Measurements from ENCODE around the gene ERC2.
"Not testable (repeated sequence)": the region's sequence is repeated elsewhere in the genome, so short reads cannot be mapped to it uniquely, and the experiment has no call there.

Gene ERC2

GRCh38 chr3:55852326-55852725 is 615.9 kb downstream of the ERC2 start:
- no peak overlapping the region for H3K4me3 ChIP-seq (ENCODE audit: low read length, poor library complexity, severe bottlenecking)
- H3K9me3 ChIP-seq (ENCODE audit: insufficient read depth, low read depth, low read length): no peaks in the 10 kb centered on the region
- H2AFZ ChIP-seq (ENCODE audit: low read length): no peak overlapping the region
- no peaks in the 10 kb centered on the region for H4K20me1 ChIP-seq (ENCODE audit: insufficient read depth, low read length, poor library complexity, severe bottlenecking)
- H3K9me2 ChIP-seq (replicated peaks; ENCODE audit: low read depth, low read length): no peaks in the 10 kb centered on the region
- H3F3A ChIP-seq (ENCODE audit: low read depth): no peaks in the 10 kb centered on the region
- no peak for TF ChIP-seq CTCF (conservative IDR thresholded peaks at IDR 0.05; ENCODE audit: low read length)
- no peak for TF ChIP-seq EZH2phosphoT487 (IDR thresholded peaks at IDR 0.05; ENCODE audit: borderline replicate concordance)
- H3K36me3 ChIP-seq (ENCODE audit: insufficient read depth, low read length): no peaks in the 10 kb centered on the region
- no peaks in the 10 kb centered on the region for H3K79me2 ChIP-seq (ENCODE audit: insufficient read depth, low read length)
- H3K4me2 ChIP-seq (ENCODE audit: low read depth, low read length, poor library complexity, severe bottlenecking): no peak overlapping the region
- no peak overlapping the region for H3K9ac ChIP-seq (ENCODE audit: low read depth, low read length, poor library complexity, severe bottlenecking)
- H3K4me1 ChIP-seq (ENCODE audit: insufficient read depth, low read length, poor library complexity, severe bottlenecking): no peaks in the 10 kb centered on the region
- H3K27me3 ChIP-seq (ENCODE audit: insufficient read depth, low read length, poor library complexity, severe bottlenecking): no peaks in the 10 kb centered on the region

- H3K9ac ChIP-seq (ENCODE audit: low read depth, low read length, poor library complexity, severe bottlenecking): no peak overlapping the region
- no peak for TF ChIP-seq CTCF (conservative IDR thresholded peaks at IDR 0.05; ENCODE audit: low read length)
- TF ChIP-seq EZH2phosphoT487 (IDR thresholded peaks at IDR 0.05; ENCODE audit: borderline replicate concordance): no peak
- H3K4me3 ChIP-seq (ENCODE audit: low read length, poor library complexity, severe bottlenecking): no peak overlapping the region
- no peak overlapping the region for H3K4me2 ChIP-seq (ENCODE audit: low read depth, low read length, poor library complexity, severe bottlenecking)
- no peaks in the 10 kb centered on the region for H3F3A ChIP-seq (ENCODE audit: low read depth)
- H3K79me2 ChIP-seq (ENCODE audit: insufficient read depth, low read length): no peaks in the 10 kb centered on the region
- H3K9me2 ChIP-seq (replicated peaks; ENCODE audit: low read depth, low read length): no peaks in the 10 kb centered on the region
- no peaks in the 10 kb centered on the region for H3K36me3 ChIP-seq (ENCODE audit: insufficient read depth, low read length)
- no peaks in the 10 kb centered on the region for H3K9me3 ChIP-seq (ENCODE audit: insufficient read depth, low read depth, low read length)
- H4K20me1 ChIP-seq (ENCODE audit: insufficient read depth, low read length, poor library complexity, severe bottlenecking): no peaks in the 10 kb centered on the region
- H3K4me1 ChIP-seq (ENCODE audit: insufficient read depth, low read length, poor library complexity, severe bottlenecking): no peaks in the 10 kb centered on the region
- H3K27me3 ChIP-seq (ENCODE audit: insufficient read depth, low read length, poor library complexity, severe bottlenecking): no peaks in the 10 kb centered on the region
- no peak overlapping the region for H2AFZ ChIP-seq (ENCODE audit: low read length)
These were observed 626.1 kb downstream of the ERC2 start for GRCh38 chr3:55842204-55842603.

GRCh38 chr3:55831876-55832275 is 636.4 kb downstream of the ERC2 start:
- H3K36me3 ChIP-seq (ENCODE audit: insufficient read depth, low read length); H3K27me3 ChIP-seq (ENCODE audit: insufficient read depth, low read length, poor library complexity, severe bottlenecking); H3K79me2 ChIP-seq (ENCODE audit: insufficient read depth, low read length); H2AFZ ChIP-seq (ENCODE audit: low read length); H4K20me1 ChIP-seq (ENCODE audit: insufficient read depth, low read length, poor library complexity, severe bottlenecking); H3K9me3 ChIP-seq (ENCODE audit: insufficient read depth, low read depth, low read length); H3K4me1 ChIP-seq (ENCODE audit: insufficient read depth, low read length, poor library complexity, severe bottlenecking); H3K4me3 ChIP-seq (ENCODE audit: low read length, poor library complexity, severe bottlenecking); H3K9ac ChIP-seq (ENCODE audit: low read depth, low read length, poor library complexity, severe bottlenecking); H3K9me2 ChIP-seq (replicated peaks; ENCODE audit: low read depth, low read length); H3F3A ChIP-seq (ENCODE audit: low read depth); H3K4me2 ChIP-seq (ENCODE audit: low read depth, low read length, poor library complexity, severe bottlenecking): not testable (repeated sequence)

GRCh38 chr3:55828712-55829111 is 639.6 kb downstream of the ERC2 start:
- Histone ChIP-seq H3K9me2 (replicated peaks; ENCODE audit: low read depth, low read length) (no peaks in the 10 kb centered on the region), H3K9ac (ENCODE audit: low read depth, low read length, poor library complexity, severe bottlenecking) (no peak overlapping the region), H3F3A (ENCODE audit: low read depth) (no peaks in the 10 kb centered on the region), H3K9me3 (ENCODE audit: insufficient read depth, low read depth, low read length) (no peaks in the 10 kb centered on the region), H3K36me3 (ENCODE audit: insufficient read depth, low read length) (no peaks in the 10 kb centered on the region), H3K4me3 (ENCODE audit: low read length, poor library complexity, severe bottlenecking) (no peak overlapping the region), H3K79me2 (ENCODE audit: insufficient read depth, low read length) (no peaks in the 10 kb centered on the region), H4K20me1 (ENCODE audit: insufficient read depth, low read length, poor library complexity, severe bottlenecking) (no peaks in the 10 kb centered on the region), H2AFZ (ENCODE audit: low read length) (no peak overlapping the region), H3K4me1 (ENCODE audit: insufficient read depth, low read length, poor library complexity, severe bottlenecking) (no peaks in the 10 kb centered on the region), H3K27me3 (ENCODE audit: insufficient read depth, low read length, poor library complexity, severe bottlenecking) (no peaks in the 10 kb centered on the region), H3K4me2 (ENCODE audit: low read depth, low read length, poor library complexity, severe bottlenecking) (no peak overlapping the region)
- TF ChIP-seq EZH2phosphoT487 (IDR thresholded peaks at IDR 0.05; ENCODE audit: borderline replicate concordance) (no peak), CTCF (conservative IDR thresholded peaks at IDR 0.05; ENCODE audit: low read length) (no peak)
